Transverse colon (tissue), 4 donors: Measurements from ENCODE around the gene LRFN2. TPM values are rescaled to one million over a fixed set of nuclear protein-coding genes. Genes with fewer than 3 reads are reported as not detected.
A peak's percentile ranks its signal among the peaks of the same experiment; 100 is the strongest.

Experiments used
- DNase-seq: peaks from one replicate; pipeline ENCODE4 v3.0.0-alpha.2; 2019
- H3K27ac ChIP-seq, 4 donors: fragments of 200-600 bp; sonication (generic); 2 replicates each; pipeline ENCODE4 v1.5.1; 2016 to 2018; ENCODE audit warnings: inconsistent platforms in 4 of 4
- H3K27me3 ChIP-seq: fragments of 200-600 bp; sonication (generic); 2 replicates; pipeline ENCODE4 v1.5.1; 2017; ENCODE audit warnings: inconsistent platforms
- H3K36me3 ChIP-seq, 4 donors: fragments of 200-600 bp; sonication (generic); 2 replicates each; pipeline ENCODE4 v1.5.1; 2017 to 2019; ENCODE audit warnings: inconsistent platforms in 4 of 4
- H3K4me1 ChIP-seq, 4 donors: fragments of 200-600 bp; sonication (generic); 2 replicates each; pipeline ENCODE4 v1.5.1; 2017 to 2020; ENCODE audit warnings: inconsistent platforms in 4 of 4
- H3K4me3 ChIP-seq, 4 donors: fragments of 200-600 bp; sonication (generic); 1 replicate in 1 of 4; 2 replicates in 3 of 4; pipeline versions ENCODE4 v1.5.1 to v1.6.1; 2017 to 2019; ENCODE audit warnings: inconsistent platforms in 4 of 4
- H3K9me3 ChIP-seq, 2 donors: fragments of 200-600 bp; sonication (generic); 2 replicates each; pipeline ENCODE4 v1.5.1; 2017 to 2019; ENCODE audit warnings: inconsistent platforms in 2 of 2
- EP300 ChIP-seq: sonication (generic); formaldehyde crosslinking; IDR thresholded peaks from one replicate; pipeline ENCODE4 v1.6.1; 2017; ENCODE audit warnings: antibody characterized with exemption, low read depth
- POLR2A ChIP-seq: fragments of 450-650 bp; IDR thresholded peaks from one replicate; pipeline ENCODE4 v1.6.1; 2016; ENCODE audit warnings: antibody characterized with exemption, mild to moderate bottlenecking, moderate library complexity
- POLR2AphosphoS5 ChIP-seq, 3 donors: sonication (generic); formaldehyde crosslinking; IDR thresholded peaks; one replicate each; pipeline ENCODE4 v1.6.1; 2016; ENCODE audit warnings: antibody characterized with exemption in 3 of 3
- WGBS, 2 donors: methylation state at CpG; one replicate each; pipeline ENCODE4 v1.1.5; 2018; ENCODE audit warnings: low coverage in 1 of 2; 5-methylcytosine and 5-hydroxymethylcytosine counted together
- in situ Hi-C, 4 donors: fragments of 200-750 bp; cut with MboI; loops; one replicate each; pipeline versions ENCODE4 v1.15.0 to v1.15.1; 2017; ENCODE audit warnings: low sequenced_read_pairs in 3 of 4, low pct_ligation_motif_present in 1 of 4, low pct_unique_long_range_greater_than_20kb in 1 of 4
- intact Hi-C: fragments of 100-400 bp; cut with DNase I; formaldehyde crosslinking; loops from one replicate; pipeline ENCODE4 v1.15.1; 2023; ENCODE audit warnings: low total_unique reads
- total RNA-seq, 4 donors: library from RNA; depleted of rRNA; stranded (reverse); fragments of >200 nt; gene quantifications; one replicate each; pipeline ENCODE4 v1.1.0, GENCODE V29; 2016
- TF ChIP-seq, protein P1 (sequence below), 5 experiments: fragments of 200-600 bp in 3 of 5; fragments of 450-650 bp in 2 of 5; sonication (generic) in 3 of 5; IDR thresholded peaks; 1 replicate in 2 of 5; 2 replicates in 3 of 5; pipeline ENCODE4 v1.5.1; 2016 to 2017; ENCODE audit warnings: antibody characterized with exemption in 5 of 5, inconsistent platforms in 3 of 5, mild to moderate bottlenecking in 2 of 5, moderate library complexity in 1 of 5

The LRFN2 gene
- total RNA-seq, 4 donors from 2014 or later, result 0.40 to 0.41 TPM; not detected in 2

- no peak overlapping the region for H3K27ac ChIP-seq
- H3K9me3 ChIP-seq, result no peaks in the 10 kb centered on the region
- H3K27me3 ChIP-seq, result peaks cover 41% of the 10 kb centered on the region
- TF ChIP-seq EP300, result no peak
- no peak for TF ChIP-seq POLR2A
- TF ChIP-seq POLR2AphosphoS5 (IDR thresholded peaks at IDR 0.05), result no peak
- TF ChIP-seq, protein P1, sequence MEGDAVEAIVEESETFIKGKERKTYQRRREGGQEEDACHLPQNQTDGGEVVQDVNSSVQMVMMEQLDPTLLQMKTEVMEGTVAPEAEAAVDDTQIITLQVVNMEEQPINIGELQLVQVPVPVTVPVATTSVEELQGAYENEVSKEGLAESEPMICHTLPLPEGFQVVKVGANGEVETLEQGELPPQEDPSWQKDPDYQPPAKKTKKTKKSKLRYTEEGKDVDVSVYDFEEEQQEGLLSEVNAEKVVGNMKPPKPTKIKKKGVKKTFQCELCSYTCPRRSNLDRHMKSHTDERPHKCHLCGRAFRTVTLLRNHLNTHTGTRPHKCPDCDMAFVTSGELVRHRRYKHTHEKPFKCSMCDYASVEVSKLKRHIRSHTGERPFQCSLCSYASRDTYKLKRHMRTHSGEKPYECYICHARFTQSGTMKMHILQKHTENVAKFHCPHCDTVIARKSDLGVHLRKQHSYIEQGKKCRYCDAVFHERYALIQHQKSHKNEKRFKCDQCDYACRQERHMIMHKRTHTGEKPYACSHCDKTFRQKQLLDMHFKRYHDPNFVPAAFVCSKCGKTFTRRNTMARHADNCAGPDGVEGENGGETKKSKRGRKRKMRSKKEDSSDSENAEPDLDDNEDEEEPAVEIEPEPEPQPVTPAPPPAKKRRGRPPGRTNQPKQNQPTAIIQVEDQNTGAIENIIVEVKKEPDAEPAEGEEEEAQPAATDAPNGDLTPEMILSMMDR (IDR thresholded peaks at IDR 0.05), result no peak
- H3K4me1 ChIP-seq, result no peaks in the 10 kb centered on the region
- no peak overlapping the region for H3K4me3 ChIP-seq
- in situ Hi-C loops, result no loop called here
- H3K36me3 ChIP-seq, result no peaks in the 10 kb centered on the region
- DNase-seq, result no peak
- WGBS, 2 donors, result 64 to 68% methylated on average over 3 of the region's 3 CpGs
- intact Hi-C loops, result no loop called here
Measured at GRCh38 chr6:40597301-40597700, 10.1 kb upstream of the LRFN2 start.

- H3K27me3 ChIP-seq, result peaks cover 41% of the 10 kb centered on the region
- in situ Hi-C loops (no loop called here), intact Hi-C loops (no loop called here)
Measured at GRCh38 chr6:40588480-40588879, 1.3 kb upstream of the LRFN2 start.

DNA sequence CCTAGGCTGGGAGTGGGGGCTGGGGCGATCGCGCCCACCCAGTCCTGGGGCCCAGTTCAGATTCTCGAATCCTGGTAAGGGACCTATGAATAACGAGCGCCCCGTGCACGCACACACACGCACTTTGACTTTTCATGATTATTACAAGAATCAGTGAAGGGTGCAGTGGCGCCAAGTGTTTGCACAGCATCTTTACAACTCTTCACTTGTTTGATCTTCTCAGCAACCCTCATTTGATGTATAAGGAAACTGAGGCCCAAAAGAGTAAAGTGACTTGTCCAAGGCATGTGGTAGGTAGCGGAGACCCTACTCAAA, 863 bp upstream of the LRFN2 start:
- DNase-seq, result no peak
- intact Hi-C loops, result no loop called here
- Histone ChIP-seq H3K36me3 (no peaks in the 10 kb centered on the region), H3K27ac (peak overlapping the region in 2 of 4 donors; percentile 61 to 65), H3K4me1 (peaks cover 0 to 36% (median 27%) of the 10 kb centered on the region in 4 donors), H3K9me3 (no peaks in the 10 kb centered on the region), H3K27me3 (peaks cover 41% of the 10 kb centered on the region), H3K4me3 (peak overlapping the region in 3 of 4 donors; percentile 24 to 50 (median 38))
- 18 to 49% methylated on average over 2 to 11 of the region's 11 CpGs for WGBS, 2 donors
- TF ChIP-seq POLR2AphosphoS5 (IDR thresholded peaks at IDR 0.05), result no peak
- no peak for TF ChIP-seq POLR2A
- TF ChIP-seq EP300, result no peak
- TF ChIP-seq, protein P1 (IDR thresholded peaks at IDR 0.05), result no peak
- in situ Hi-C loops, result no loop called here

More at GRCh38 chr6:40588480-40588879, 1.3 kb upstream of the LRFN2 start:
- WGBS, 2 donors, result 44 to 55% methylated on average over 3 to 7 of the region's 7 CpGs
- no peak for TF ChIP-seq EP300
- TF ChIP-seq, protein P1 (IDR thresholded peaks at IDR 0.05), result no peak
- TF ChIP-seq POLR2A, result no peak
- no peak for TF ChIP-seq POLR2AphosphoS5 (IDR thresholded peaks at IDR 0.05)
- Histone ChIP-seq H3K27ac (no peak overlapping the region), H3K4me3 (no peak overlapping the region), H3K36me3 (no peaks in the 10 kb centered on the region), H3K4me1 (peaks cover 0 to 33% (median 24%) of the 10 kb centered on the region in 4 donors), H3K9me3 (no peaks in the 10 kb centered on the region)
- no peak for DNase-seq

DNA sequence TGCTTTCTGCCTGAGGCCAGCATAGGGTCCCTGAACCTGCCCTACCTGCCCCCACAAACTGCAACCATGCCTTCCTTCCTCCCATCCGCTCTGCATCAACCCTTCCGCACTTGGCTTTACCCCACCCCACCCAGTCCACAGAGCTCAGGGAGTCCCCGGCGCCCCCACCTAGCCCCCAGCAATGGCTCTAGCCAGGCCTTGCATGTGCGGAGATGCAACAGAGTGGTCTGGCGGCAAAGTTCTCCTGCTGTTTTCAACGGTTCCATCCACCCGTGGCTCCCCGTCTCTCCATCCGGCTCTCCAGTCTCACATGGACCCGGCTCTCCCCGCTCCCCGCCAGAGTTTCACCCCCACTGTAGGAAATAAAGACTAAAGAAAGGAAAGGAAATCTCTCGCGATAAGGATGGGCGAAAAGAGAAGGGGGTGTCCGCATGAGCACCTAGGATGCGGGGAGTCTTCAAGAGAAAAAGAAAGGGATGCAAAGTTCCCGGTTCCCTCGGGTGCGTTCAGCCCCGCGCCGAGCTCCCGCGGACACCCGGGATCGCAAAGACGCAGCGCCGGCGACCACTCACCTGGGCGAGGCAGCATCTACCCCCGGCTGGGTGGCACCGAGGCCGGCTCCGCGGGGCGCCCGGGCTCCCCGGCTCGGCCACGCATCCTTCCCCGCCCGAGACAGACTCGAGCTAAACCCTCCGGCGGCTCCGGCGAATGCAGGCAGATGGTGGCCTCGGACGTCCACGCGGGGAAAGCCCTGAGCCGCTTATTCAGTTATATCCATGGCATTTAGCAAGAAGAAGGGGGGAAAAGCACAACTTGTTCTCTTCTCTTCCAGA, 579 bp downstream of the LRFN2 start:
- DNase-seq, result no peak
- intact Hi-C loops (no loop called here), in situ Hi-C loops (no loop called here)
- peaks cover 41% of the 10 kb centered on the region for H3K27me3 ChIP-seq
- no peaks in the 10 kb centered on the region for H3K36me3 ChIP-seq
- WGBS, 2 donors, result 9 to 47% methylated on average over 2 to 55 of the region's 55 CpGs
- peaks cover 0 to 36% (median 27%) of the 10 kb centered on the region in 4 donors for H3K4me1 ChIP-seq
- no peaks in the 10 kb centered on the region for H3K9me3 ChIP-seq
- peak overlapping the region in 3 of 4 donors; percentile 24 to 50 (median 38) for H3K4me3 ChIP-seq
- no peak overlapping the region for H3K27ac ChIP-seq
- no peak for TF ChIP-seq POLR2AphosphoS5 (IDR thresholded peaks at IDR 0.05)
- TF ChIP-seq, protein P1 (IDR thresholded peaks at IDR 0.05), result no peak
- TF ChIP-seq EP300, result no peak
- no peak for TF ChIP-seq POLR2A
